ENCODE results near the gene WNK3.

WNK3 gene

GRCh38 chrX:54357414-54358377 is at the start of gene WNK3:
WNK3 (minus strand) TSS chrX:54358046.
- TF ChIP-seq CTCF (IDR thresholded peaks at IDR 0.05) = no peak

- TF ChIP-seq CTCF (IDR thresholded peaks at IDR 0.05) = no peak
These were observed 49.4 kb upstream of the WNK3 start for GRCh38 chrX:54407266-54407665.

- TF ChIP-seq CTCF (IDR thresholded peaks at IDR 0.05) = no peak
These were observed 39.3 kb upstream of the WNK3 start for GRCh38 chrX:54397113-54397512.

DNA sequence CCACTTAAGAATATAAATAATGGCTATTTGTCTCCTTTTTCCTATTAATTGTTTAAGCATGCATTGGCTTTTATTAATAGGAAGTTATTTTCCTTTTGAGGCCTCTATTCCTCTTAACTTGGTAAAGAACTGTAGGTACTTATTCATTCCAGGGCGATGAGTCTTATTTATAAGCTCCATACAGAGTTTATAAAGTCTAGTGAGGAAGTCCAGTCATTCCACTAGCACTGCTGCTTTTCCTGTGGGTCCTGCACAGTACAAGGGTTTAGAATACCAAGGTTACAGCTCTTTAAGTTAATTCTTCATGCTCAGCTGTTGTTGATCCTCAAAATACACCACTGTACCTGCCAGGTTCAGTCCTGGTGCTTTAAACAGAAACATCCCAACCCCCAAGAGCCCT is 28.5 kb upstream of the WNK3 start:
- TF ChIP-seq CTCF (IDR thresholded peaks at IDR 0.05) = no peak

- peak; percentile 36; the same call in 1 of the 2 replicates for TF ChIP-seq CTCF (IDR thresholded peaks at IDR 0.05)
These were observed 26.8 kb upstream of the WNK3 start for GRCh38 chrX:54384661-54385060.

DNA sequence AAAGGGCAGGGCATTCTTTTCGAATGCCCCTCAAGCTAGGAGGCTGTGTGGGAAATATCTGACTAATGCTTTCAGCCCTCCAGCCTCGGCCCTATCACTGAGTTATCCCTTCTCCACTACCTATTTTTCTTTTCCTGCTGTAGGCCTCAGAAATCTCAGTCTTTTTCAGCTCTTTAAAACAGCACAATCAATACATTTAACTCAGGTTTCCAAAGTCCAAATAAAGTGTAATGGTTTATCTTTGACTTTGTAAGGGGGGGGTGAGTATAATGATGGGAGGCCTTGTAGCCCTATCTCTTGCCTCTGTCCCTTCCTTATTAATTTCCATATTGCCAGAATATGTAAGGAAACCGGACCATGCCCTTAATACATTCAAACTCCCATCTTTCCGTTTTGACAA is 1.6 kb upstream of the WNK3 start:
- TF ChIP-seq CTCF (IDR thresholded peaks at IDR 0.05) = no peak

GRCh38 chrX:54358424-54359211 is 772 bp upstream of the WNK3 start:
- TF ChIP-seq CTCF (IDR thresholded peaks at IDR 0.05) = no peak
